Activated gamma-delta T cell treated with Interleukin-2 at 50 U/mL for 16 hours (primary cell): ENCODE results near the gene ERICH6.

Source experiments
- DNase-seq: peaks from one replicate; pipeline ENCODE4 v3.0.0-alpha.2; 2020

The ERICH6 gene

GRCh38 chr3:150703756-150704344, at the start of gene ERICH6:
TSS of gene ERICH6 (minus strand) at chr3:150703920. CDS start at chr3:150703898, 22 bp downstream.
- peak; percentile 72 for DNase-seq

- no peak for DNase-seq
Observed at GRCh38 chr3:150751781-150752263, 48.1 kb upstream of the ERICH6 start.

- no peak for DNase-seq
Observed at GRCh38 chr3:150749255-150749654, 45.5 kb upstream of the ERICH6 start.

- no peak for DNase-seq
Observed at GRCh38 chr3:150748684-150749047, 44.9 kb upstream of the ERICH6 start.

- no peak for DNase-seq
Observed at GRCh38 chr3:150747886-150748683, 44.4 kb upstream of the ERICH6 start.

GRCh38 chr3:150746791-150747590, 43.3 kb upstream of the ERICH6 start:
- DNase-seq, result no peak

- no peak for DNase-seq
Observed at GRCh38 chr3:150745832-150746231, 42.1 kb upstream of the ERICH6 start.

GRCh38 chr3:150744919-150745211, 41.1 kb upstream of the ERICH6 start:
- no peak for DNase-seq

- no peak for DNase-seq
Observed at GRCh38 chr3:150744041-150744918, 40.6 kb upstream of the ERICH6 start.

GRCh38 chr3:150743508-150743907, 39.8 kb upstream of the ERICH6 start:
- no peak for DNase-seq

- no peak for DNase-seq
Observed at GRCh38 chr3:150742679-150743078, 39.0 kb upstream of the ERICH6 start.

- DNase-seq, result no peak
Observed at GRCh38 chr3:150742141-150742523, 38.4 kb upstream of the ERICH6 start.

- no peak for DNase-seq
Observed at GRCh38 chr3:150741497-150742140, 37.9 kb upstream of the ERICH6 start.

GRCh38 chr3:150740733-150741496, 37.2 kb upstream of the ERICH6 start:
- DNase-seq, result no peak

GRCh38 chr3:150739877-150740645, 36.3 kb upstream of the ERICH6 start:
- DNase-seq, result no peak

- no peak for DNase-seq
Observed at GRCh38 chr3:150739200-150739863, 35.6 kb upstream of the ERICH6 start.

- DNase-seq, result no peak
Observed at GRCh38 chr3:150738688-150739087, 35.0 kb upstream of the ERICH6 start.

GRCh38 chr3:150737874-150738679, 34.4 kb upstream of the ERICH6 start:
- no peak for DNase-seq
